HuH-7 (cell line): ENCODE measurements around the gene DUSP28.

Experiments used
- DNase-seq: peaks from one replicate; pipeline ENCODE4 v3.0.0; 2011; ENCODE audit warnings: low spot score

DUSP28 gene

DNA sequence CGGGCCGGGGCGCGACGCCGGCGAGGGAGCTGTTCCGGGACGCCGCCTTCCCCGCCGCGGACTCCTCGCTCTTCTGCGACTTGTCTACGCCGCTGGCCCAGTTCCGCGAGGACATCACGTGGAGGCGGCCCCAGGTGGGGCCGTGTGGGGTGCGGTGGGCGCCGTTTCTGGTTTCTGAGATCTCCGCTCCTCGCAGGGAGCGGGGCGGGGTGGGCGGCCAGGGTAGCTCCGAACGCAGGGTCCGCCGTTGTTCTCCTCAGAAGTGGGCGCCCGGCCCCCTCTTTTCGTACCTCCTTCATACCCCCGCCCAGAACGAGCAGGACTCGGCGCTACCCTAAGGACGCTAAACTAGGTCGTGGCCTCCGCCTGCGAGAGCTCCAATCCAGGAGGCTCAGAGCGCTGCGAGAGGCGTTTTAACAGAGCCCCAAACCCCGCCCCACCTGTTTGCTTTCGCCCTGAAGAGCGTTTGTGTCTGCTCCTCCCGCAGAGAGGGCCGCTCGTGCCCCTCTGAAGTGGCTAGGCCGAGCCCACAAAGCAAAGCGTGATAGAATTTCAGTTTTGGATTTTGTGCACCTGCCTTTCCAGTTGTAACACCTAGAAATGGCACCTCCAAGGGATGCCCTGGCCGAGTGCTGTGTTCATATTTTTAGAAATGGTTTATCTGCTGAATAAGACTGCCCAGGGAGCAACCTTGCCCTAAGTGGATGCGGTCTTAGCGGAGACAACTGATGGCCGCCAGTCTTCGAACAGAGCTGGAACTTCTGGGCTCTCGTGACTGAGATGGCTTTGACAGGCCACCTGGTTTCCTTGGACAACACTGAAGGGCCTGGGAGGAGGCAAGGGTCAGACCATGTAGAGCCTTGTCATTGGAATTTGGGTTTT lies 27.0 kb downstream of the DUSP28 start:
- peak; percentile 53 for DNase-seq

DNA sequence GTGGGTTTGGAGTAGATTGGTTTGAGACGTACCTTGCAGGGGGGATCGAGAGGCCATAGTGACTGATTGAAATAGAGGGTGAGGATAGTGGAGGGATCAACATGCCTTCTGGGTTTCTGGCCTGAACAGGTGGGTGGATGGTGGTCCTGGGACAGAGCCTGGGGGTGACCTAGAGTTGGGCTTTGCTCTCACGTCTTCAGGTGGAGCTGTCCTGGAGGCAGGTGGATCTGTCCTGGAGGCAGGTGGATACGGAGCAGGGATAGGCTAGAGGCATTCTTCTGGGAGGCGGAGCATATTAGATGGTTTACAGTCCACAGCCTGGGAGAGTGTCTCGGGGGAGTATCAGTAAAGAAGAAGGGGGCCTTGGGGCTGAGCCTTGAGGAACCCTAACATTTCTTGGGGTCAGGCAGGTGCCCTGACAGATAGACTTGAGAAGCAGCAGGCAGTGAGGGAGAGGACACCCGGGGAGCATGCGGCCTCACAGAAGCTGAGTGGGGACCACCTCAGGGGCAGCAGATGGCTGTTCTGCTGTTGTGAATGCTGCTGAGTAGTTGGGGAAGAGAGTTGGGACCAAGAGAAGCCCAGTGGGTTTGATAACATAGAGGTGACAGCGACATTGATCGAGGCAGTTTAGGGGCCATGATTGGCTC lies 28.0 kb downstream of the DUSP28 start:
- DNase-seq, result no peak

DNA sequence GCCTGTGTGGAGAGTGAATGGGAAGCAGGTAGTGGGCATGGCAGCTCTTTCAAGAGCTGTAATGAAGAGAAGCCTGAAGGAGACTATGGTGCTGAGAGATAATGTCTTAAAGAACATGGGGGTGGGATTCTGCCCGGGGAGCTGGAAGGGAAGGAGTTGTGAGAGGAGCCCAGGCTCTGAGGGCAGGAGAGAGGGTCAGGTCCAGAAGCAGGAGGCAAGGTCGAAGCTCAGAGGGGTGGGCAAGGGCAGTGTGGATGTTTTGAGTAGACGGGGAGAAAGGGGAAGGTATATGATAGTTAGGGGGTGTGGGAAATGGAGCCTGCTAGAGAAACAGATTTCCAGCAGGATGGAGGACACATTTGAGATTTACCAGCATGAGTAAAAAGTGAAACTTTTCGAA lies 28.5 kb downstream of the DUSP28 start:
- no peak for DNase-seq

DNA sequence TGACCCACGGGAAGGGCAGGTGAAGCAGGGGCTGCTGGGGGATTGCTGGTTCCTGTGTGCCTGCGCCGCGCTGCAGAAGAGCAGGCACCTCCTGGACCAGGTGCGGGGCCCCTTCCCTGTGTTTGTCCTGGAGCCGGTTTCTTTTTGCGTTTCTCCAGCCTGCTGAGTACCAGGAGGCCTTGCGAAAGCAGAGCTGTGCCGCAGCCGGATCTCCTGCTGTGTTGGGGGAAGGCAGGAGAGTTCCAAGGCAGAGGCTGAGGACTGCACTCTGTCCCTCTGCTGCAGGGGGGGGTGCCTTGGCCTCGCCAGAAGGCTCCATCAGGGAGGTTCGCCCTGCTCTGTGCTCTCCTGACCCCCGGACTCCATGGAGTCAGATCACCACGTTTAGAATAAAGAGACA lies 29.2 kb downstream of the DUSP28 start:
- DNase-seq, result no peak

DNA sequence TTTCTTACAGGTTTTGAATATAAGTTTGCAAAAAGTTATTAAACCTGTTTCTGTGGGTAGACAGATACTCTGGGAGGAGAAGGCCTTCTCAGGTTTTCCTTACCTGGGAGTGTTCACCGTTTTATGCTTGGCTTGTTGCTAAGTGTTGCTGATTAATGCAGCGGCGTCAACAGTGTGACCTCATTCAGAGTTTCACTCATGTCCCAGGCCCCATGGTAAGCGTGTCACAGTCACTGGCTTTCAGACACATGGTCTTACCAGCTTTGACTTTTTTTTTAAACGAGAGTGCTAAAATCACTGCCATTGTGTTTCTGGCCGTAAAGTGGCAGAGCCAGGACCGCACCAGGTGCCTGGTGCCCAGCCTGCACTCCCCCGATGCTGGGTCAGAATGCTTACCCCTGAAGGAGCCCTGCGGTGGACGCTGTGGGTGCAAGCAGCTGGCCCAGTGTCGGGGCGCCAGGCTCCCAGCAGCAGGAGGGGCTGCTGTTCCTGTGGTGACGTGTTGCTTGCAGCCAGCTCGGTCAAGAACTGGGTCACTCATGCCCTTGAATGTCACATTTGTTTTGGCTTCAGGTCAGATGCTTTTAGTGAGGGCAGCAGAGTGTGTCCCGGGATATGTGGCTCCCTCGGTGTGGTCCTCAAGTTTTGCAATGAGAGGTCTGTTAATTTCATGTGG lies 29.8 kb downstream of the DUSP28 start:
- no peak for DNase-seq

DNA sequence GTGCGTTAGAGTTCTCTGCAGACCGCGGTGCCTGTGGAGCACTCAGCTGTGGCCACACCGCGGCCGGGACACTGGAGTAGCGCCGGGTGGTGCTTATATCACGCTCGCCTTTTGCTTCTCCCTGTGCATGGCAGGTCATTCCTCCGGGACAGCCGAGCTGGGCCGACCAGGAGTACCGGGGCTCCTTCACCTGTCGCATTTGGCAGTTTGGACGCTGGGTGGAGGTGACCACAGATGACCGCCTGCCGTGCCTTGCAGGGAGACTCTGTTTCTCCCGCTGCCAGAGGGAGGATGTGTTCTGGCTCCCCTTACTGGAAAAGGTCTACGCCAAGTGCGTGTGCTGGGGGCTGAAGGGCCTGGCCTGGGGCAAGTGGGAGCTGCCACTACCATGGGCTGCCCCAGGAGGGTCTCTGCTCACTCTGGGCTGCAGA lies 30.5 kb downstream of the DUSP28 start:
- no peak for DNase-seq

DNA sequence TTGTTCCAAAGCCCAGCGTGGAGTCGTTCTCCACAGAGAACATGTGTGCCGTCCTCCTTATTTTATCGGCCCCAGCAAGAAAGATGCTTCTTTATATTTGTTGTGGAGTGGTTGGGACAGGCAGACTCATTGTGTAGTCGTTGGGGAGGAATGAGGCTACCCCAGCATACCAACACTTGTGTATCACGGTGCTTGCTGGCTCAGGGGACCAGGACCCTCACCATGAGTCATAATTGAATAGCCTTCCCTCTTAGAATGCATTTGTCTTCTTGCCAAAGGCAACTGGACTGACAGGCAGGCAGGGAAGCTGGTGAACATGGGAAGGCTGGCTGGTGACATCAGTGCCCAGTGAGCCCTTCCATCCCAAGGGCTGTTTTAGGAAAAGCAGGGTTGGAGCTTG lies 31.1 kb downstream of the DUSP28 start:
- no peak for DNase-seq

DNA sequence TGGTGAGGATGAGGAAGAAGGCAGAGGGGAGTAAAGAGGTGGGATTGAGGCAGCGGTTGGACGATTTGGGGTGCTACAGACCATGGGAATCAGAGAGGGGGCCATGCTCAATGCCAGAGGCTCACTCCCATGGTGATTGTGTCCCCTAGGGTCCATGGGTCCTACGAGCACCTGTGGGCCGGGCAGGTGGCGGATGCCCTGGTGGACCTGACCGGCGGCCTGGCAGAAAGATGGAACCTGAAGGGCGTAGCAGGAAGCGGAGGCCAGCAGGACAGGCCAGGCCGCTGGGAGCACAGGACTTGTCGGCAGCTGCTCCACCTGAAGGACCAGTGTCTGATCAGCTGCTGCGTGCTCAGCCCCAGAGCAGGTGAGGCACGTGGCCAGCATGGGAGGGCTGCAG lies 31.6 kb downstream of the DUSP28 start:
- no peak for DNase-seq

DNA sequence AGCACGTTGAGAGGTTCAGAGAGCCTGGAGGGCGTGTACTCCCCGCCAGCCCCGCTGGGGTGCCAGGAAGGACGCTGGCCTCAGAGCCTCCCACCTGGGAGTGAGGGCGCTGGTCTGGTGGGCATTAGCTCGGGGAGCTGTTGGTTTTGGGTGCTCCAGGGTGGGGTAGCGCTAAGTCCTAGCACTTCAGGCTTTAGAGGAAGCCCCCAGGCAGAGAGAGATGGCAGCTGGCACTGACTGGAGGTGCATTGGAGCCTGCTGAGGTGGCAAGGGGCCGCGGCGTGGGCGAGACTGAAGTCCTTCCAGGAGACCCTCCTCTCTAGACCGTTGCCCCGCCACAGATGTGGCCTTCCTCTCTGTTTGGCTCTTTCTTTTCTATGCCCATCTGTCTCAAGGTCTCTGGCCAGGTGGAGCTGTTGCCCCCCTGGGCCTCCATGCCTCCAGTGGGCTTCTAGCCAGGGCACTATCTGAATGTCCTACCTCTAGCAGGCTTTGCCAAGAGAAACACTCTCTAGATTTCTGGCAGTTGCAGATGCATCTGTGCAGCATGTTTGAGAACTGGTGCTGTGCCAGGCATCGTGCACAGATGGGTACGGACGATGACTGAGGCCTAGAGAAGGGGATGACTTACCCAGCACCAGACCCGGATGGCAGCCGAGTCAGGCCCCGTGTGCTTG lies 33.0 kb downstream of the DUSP28 start:
- no peak for DNase-seq

DNA sequence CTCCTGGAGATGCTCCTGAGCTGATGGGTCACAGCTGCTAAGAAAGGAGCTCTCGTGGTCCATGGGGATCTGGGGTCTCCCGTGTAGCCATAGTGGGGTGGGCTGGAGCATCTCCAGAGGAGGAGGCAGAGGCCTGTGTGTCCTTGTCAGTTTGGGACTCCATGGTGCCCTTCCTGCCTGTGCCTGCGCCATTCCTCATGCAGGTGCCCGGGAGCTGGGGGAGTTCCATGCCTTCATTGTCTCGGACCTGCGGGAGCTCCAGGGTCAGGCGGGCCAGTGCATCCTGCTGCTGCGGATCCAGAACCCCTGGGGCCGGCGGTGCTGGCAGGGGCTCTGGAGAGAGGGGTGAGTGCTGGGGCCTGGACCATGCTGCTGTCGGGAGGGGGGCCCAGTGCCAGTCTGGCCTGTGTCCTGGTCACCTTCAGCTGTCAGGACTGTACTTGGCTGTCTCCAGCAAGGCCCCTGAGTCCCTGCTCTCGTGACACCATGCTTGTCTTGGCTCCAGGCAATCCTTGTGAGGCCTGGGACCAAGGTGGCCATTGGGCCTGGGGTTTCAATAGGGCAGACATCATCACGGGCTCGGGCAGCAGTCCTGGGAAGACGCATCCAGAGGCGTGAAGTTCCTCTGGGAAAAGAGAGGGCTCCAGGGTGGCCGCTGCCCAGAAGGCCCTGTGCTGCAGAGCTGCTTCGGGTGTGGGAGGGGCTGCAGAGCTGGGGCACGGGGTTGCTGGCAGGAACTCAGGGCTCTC lies 33.7 kb downstream of the DUSP28 start:
- no peak for DNase-seq

DNA sequence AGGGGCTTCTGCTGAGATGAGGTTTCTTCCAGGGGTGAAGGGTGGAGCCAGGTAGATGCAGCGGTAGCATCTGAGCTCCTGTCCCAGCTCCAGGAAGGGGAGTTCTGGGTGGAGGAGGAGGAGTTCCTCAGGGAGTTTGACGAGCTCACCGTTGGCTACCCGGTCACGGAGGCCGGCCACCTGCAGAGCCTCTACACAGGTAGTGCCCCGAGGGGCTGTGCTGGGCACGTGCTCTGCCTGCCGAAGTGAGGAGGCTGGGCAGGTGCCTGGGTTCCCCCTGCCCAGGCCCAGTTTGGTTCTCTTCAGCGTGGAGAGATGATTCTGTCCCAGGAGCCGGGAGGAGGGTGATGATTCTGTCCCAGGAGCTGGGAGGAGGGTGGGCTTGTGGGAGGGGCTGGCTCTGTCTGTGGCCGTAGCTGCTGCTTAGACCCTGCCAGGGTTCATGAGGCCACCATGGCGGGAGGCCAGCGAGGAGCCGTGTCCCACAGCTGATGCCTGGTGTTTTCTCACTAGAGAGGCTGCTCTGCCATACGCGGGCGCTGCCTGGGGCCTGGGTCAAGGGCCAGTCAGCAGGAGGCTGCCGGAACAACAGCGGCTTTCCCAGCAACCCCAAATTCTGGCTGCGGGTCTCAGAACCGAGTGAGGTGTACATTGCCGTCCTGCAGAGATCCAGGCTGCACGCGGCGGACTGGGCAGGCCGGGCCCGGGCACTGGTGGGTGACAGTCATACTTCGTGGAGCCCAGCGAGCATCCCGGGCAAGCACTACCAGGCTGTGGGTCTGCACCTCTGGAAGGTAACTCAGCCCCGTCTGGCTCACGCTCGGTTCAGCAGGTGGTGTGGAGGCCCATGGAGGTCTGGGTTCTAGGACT lies 34.6 kb downstream of the DUSP28 start:
- DNase-seq, result no peak

DNA sequence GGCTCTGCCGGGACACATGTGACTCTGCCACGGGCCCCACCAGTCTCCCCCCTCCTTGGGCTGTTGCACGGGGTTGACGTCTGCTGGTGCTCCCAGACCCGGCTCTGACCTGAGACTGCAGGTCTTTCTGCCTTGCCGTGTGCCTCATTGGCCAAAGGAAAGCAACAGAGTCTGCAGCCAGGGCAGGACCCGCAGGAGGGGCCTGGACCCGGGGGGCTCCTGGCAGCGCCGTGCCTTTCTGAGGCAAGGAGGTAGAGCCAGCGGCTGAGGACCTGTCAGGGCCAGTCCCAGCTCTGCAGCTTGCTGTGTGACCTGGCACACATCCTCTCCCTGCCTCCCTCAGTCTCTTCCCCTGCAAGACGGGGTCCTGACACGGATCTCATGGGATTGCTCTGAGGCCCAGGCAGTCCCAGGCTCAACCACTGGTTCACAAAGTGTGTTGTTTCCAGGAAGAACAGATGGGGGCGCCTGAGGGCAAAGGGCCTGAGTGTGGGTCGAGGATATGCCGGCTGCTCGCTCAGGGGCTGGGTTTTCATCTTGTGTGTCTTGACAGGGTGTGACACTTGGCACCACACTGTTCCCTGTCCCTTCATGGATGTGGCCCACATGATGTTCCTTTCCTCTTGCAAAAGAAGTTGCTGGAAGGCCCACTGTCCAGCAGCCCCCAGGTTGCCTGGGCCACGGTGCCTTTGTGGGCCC lies 35.4 kb downstream of the DUSP28 start:
- peak; percentile 88 for DNase-seq

DNA sequence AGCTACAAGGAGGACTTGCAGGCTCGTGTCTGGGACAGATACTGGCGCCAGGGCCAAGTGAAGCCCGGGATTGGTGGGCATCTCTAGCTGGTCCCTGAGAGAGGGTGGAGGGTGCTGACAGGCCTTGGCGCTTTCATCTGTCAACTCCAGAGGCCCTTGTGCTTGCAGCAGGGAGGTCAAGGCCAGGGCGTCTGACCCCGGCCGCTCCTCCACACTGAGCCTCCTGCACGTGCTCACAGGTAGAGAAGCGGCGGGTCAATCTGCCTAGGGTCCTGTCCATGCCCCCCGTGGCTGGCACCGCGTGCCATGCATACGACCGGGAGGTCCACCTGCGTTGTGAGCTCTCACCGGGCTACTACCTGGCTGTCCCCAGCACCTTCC lies 35.9 kb downstream of the DUSP28 start:
- DNase-seq, result no peak

DNA sequence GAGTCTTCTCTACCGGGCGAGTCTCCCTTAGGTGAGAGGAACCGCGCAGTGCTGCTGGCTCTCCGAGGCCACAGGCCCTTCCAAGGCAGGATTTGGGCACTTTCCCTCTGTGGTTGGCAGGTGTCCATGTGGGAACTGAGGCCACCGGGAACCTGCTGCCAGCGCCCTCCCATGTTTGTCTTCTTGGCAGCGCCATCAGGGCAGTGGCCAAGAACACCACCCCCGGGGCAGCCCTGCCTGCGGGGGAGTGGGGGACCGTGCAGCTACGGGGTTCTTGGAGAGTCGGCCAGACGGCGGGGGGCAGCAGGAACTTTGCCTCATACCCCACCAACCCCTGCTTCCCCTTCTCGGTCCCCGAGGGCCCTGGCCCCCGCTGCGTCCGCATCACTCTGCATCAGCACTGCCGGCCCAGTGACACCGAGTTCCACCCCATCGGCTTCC lies 36.4 kb downstream of the DUSP28 start:
- DNase-seq, result no peak

DNA sequence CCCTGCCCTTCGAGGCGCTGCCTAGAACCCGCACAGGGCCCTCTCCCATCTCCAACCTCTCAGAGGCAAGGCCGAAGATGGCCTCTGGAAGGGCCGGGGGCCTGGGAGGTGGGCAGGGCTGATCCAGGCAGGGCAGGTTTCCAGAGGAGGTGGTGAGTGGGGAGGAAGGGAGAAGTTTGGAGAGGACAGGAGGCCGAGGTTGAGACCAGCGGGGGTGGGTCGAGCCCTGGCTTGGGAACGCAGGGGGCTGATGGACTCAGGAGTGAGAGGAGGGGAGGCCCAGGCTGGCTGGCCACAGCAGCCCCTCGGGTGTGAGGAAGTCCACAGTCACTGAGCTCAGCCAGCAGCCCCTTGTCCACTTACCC lies 36.9 kb downstream of the DUSP28 start:
- no peak for DNase-seq

DNA sequence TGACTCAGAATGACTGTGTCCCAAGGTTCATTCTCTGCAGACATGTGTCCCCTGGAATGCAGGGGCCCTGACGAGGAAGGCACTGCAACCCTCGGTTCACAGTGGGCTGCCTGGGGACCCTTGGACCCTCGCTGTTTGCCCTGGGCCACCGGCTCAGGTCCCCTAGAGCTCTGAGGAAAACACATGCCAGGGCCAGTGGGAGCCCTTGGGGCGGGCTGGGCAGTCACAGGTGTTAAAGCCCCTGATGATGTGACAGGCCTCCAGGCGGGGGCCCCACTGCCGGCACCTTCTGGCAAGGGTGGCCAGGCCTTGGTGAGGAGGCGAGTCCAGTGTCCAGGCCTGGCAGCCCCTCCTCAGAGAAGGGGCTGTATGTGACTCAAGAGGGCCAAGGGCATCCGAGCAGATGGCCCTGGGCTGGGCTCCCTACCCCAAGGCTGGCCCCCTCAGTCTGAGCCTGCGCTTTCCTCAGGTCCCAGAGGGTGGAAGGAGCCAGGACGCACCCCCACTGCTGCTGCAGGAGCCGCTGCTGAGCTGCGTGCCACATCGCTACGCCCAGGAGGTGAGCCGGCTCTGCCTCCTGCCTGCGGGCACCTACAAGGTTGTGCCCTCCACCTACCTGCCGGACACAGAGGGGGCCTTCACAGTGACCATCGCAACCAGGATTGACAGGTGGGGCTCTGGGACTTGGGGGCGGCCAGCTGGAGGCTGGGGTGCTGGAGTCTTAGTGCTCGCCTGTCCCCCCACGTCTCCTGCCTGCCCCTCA lies 37.4 kb downstream of the DUSP28 start:
- no peak for DNase-seq

DNA sequence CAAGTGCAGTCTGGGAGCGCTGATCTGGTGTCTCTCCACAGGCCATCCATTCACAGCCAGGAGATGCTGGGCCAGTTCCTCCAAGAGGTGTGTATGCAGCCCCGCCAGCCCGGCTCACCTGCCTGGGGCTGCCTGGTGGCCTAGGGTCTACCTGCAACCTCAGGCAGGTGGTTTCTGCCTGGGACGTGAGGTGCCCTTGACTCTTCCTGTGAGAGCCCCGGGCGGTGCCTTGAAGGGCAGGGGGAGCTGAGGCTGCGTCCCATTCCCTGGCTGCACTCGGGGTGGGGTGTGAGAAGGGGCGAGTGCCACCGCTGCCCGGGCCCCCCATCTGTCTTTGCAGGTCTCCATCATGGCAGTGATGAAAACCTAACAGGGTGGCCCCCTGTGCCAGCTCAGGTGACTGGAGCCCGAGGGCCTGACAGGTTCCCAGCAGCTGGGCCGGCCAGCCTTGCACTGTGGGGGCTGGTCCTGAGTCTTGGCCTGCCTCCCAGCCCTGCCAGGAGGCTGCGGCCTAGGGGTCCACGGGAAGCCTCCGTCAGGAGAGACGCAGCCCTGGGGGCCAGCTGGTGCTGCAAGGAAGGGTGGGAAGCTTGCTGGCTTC lies 38.3 kb downstream of the DUSP28 start:
- no peak for DNase-seq

DNA sequence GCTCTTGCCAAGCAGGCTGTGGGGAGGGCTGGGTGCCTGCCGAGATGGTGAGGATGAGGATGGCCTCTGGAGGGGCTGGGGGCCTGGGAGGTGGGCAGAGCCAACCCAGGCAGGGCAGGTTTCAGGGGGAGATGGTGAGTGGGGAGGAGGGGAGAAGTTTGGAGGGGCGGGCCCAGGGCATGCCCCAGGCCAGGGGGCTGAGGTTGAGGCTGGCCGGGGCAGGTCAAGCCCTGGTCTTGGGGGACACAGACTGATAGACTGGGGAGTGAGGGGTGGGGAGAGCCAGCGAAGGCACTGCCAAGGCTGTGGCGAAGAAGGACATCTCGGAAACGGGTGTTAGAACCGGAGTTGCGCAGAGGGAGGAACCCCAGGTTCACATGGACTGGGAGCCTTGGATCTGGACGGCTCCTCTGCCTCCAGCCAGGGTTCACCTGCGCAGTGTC lies 39.0 kb downstream of the DUSP28 start:
- no peak for DNase-seq

DNA sequence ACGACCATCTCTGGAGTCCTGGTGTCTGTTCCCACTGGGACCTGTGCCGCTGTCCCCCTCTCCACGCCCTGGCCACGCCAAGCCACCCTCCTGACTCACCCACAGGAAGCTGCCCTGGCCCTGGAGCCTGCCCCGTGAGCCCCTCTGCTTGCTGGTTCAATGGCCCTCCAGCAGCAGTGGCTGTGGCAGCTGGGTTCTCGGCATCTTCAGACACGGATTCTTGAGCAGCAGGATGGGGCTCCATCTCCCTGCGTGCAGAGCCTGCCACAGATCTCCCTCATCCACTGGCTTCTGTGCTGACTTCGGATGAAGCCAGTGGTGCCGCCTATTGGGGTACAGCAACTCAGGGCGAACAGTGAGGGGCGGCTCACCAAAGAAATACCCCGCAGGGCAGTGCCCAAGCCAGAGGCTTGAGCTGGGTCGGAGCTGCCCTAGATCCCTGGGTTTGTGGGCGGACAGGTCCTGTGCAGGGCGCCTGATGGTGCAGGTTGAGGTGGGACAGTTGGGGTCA lies 40.3 kb downstream of the DUSP28 start:
- DNase-seq, result no peak
